ENCODE data around the gene FOSB.
A peak's percentile ranks its signal among the peaks of the same experiment; 100 is the strongest.

The FOSB gene

GRCh38 chr19:45469132-45469944 lies 1.5 kb downstream of the FOSB start:
- DNase-seq: peak; percentile 95

GRCh38 chr19:45469945-45470761 lies 2.4 kb downstream of the FOSB start:
- peak; percentile 43 for DNase-seq

DNA sequence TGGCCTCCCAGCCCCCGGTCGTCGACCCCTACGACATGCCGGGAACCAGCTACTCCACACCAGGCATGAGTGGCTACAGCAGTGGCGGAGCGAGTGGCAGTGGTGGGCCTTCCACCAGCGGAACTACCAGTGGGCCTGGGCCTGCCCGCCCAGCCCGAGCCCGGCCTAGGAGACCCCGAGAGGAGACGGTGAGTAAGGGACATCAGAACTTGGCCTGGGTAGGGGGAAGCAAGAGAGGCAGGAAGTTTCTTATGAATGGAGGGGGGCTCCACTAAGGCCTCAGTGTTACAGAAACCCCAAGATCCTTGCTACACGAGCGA lies 2.9 kb downstream of the FOSB start:
- no peak for DNase-seq

GRCh38 chr19:45471111-45471930 lies 3.5 kb downstream of the FOSB start:
- no peak for DNase-seq

- no peak for DNase-seq
Observed at GRCh38 chr19:45471931-45472562, 4.3 kb downstream of the FOSB start.

- no peak for DNase-seq
Observed at GRCh38 chr19:45472563-45473366, 5.0 kb downstream of the FOSB start.

DNA sequence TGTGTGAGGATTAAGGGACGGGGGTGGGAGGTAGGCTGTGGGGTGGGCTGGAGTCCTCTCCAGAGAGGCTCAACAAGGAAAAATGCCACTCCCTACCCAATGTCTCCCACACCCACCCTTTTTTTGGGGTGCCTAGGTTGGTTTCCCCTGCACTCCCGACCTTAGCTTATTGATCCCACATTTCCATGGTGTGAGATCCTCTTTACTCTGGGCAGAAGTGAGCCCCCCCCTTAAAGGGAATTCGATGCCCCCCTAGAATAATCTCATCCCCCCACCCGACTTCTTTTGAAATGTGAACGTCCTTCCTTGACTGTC lies 5.5 kb downstream of the FOSB start:
- no peak for DNase-seq

DNA sequence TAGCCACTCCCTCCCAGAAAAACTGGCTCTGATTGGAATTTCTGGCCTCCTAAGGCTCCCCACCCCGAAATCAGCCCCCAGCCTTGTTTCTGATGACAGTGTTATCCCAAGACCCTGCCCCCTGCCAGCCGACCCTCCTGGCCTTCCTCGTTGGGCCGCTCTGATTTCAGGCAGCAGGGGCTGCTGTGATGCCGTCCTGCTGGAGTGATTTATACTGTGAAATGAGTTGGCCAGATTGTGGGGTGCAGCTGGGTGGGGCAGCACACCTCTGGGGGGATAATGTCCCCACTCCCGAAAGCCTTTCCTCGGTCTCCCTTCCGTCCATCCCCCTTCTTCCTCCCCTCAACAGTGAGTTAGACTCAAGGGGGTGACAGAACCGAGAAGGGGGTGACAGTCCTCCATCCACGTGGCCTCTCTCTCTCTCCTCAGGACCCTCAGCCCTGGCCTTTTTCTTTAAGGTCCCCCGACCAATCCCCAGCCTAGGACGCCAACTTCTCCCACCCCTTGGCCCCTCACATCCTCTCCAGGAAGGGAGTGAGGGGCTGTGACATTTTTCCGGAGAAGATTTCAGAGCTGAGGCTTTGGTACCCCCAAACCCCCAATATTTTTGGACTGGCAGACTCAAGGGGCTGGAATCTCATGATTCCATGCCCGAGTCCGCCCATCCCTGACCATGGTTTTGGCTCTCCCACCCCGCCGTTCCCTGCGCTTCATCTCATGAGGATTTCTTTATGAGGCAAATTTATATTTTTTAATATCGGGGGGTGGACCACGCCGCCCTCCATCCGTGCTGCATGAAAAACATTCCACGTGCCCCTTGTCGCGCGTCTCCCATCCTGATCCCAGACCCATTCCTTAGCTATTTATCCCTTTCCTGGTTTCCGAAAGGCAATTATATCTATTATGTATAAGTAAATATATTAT lies 6.1 kb downstream of the FOSB start:
- no peak for DNase-seq

- DNase-seq: no peak
Observed at GRCh38 chr19:45474606-45475521, 7.1 kb downstream of the FOSB start.

GRCh38 chr19:45475537-45476291 lies 7.9 kb downstream of the FOSB start:
- no peak for DNase-seq

DNA sequence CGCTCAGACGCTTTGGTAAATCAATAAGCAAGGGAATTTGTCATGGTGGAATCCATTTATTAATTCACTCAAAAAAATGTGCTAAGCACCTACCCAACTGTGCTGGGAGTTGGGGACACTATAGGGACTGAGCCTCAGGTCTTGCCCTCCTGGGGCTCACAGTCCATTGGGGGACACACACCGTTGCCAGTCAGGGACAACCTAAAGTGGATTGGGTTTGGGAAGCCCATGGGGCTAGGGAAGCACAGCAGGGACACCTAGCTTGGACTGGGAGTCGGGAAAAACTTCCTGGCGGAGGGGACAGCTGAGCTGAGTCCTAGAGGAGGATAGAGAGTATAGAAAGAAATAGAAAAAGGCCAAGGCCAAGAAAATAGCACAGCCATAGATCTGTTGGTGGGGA lies 8.5 kb downstream of the FOSB start:
- no peak for DNase-seq

DNA sequence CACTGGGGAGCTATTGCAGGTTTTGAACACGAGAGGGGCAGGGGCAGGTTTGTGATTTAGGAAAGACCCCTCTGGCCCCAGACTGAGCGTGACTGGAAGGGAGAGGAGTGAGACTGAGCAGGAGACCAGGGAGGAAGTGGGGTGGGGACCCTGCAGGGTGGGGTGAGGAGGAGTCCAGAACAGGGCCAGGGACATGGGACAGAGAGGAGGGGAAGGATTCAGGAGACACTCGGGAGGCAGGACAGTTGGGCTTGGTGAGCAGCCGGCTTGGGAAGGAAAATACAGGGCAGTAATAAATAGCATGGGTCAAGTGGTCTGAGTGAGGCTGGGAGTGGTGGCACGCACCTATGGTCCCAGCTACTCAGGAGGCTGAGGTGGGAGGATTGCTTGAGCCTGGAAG lies 9.4 kb downstream of the FOSB start:
- no peak for DNase-seq

DNA sequence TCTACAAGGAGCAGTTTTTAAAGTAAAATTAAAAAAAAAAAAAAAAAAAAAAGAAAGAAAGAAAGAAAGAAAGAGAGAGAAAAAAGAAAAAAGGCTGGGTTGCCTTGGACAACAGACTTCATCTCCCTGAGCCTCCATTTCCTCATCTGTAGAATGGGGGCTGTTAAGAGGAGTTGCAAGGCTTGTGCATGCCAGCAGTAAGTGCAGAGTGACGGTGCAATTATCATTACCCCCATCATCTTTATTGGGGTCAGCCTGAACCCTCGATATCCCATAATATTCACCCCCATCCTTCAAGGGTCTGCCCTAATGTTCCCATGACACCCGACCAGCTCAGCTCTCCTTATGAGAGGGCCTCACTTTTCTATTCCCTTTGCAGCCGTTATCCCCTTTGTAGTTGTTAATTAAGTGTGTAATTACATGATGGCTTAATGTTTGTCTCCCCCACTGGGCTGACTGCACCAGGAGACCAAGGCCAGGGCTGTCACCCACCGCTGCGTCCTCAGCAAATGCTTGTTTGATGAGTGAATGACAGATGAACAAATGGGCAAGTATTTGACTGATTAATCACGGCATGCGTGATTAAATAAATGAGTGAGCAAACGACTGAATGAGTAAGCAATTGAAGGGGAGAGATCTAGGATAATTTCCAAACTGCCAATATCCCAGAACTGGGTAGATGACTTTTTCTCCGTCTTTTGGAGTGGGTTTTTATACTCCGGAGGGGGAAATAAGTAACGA lies 10.1 kb downstream of the FOSB start:
- no peak for DNase-seq

GRCh38 chr19:45478454-45479238 lies 10.8 kb downstream of the FOSB start:
- peak; percentile 90 for DNase-seq

GRCh38 chr19:45483033-45483432 lies 15.2 kb downstream of the FOSB start:
- no peak for DNase-seq

- DNase-seq: no peak
Observed at GRCh38 chr19:45484273-45484945, 16.6 kb downstream of the FOSB start.

Measured in CD4-positive, alpha-beta T cell treated with Interleukin-4 for 4 hours (primary cell).